ENCODE data around the gene ZNF90.
"Not testable (repeated sequence)": the region's sequence is repeated elsewhere in the genome, so short reads cannot be mapped to it uniquely, and the experiment has no call there.

The ZNF90 gene

GRCh38 chr19:20107301-20107700, 29.5 kb downstream of the ZNF90 start:
- DNase-seq = no peak

DNA sequence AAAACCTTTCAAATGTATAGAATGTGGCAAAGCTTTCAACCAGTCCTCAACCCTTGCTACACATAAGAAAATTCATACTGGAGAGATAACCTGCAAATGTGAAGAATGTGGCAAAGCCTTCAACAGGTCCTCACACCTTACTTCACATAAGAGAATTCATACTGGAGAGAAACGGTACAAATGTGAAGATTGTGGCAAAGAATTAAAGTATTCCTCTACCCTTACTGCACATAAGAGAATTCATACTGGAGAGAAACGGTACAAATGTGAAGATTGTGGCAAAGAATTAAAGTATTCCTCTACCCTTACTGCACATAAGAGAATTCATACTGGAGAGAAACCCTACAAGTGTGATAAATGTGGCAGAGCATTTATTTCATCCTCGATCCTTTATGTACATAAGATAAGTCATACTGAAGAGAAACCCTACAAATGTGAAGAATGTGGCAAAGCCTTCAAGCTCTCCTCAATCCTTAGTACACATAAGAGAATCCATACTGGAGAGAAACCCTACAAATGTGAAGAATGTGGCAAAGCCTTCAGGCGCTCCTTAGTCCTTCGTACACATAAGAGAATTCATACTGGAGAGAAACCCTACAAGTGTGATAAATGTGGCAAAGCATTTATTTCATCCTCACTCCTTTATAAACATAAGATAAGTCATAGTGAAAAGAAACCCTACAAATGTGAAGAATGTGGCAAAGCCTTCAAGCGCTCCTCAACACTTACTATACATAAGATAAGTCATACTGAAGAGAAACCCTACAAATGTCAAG, 40.5 kb downstream of the ZNF90 start:
- not testable (repeated sequence) for DNase-seq

GRCh38 chr19:20124879-20125278, 47.1 kb downstream of the ZNF90 start:
- DNase-seq = no peak

DNA sequence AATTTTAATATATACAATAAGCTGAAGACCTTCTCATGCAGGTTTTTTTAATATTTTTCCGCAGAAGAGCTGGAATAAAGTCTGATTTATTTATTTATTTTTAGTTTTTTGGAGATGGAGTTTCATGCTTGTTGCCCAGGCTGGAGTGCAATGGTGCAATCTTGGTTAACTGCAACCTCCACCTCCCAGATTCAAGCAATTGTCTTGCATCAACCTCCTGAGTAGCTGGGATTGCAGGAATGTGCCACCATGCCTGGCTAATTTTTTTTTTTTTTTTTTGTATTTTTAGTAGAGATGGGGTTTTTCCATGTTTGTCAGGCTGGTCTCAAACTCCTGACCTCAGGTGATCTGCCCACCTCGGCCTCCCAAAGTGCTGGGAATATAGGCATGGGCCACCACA, 55.1 kb downstream of the ZNF90 start:
- DNase-seq = not testable (repeated sequence)

- DNase-seq = not testable (repeated sequence)
These were observed 59.9 kb downstream of the ZNF90 start for GRCh38 chr19:20137714-20138113.

DNA sequence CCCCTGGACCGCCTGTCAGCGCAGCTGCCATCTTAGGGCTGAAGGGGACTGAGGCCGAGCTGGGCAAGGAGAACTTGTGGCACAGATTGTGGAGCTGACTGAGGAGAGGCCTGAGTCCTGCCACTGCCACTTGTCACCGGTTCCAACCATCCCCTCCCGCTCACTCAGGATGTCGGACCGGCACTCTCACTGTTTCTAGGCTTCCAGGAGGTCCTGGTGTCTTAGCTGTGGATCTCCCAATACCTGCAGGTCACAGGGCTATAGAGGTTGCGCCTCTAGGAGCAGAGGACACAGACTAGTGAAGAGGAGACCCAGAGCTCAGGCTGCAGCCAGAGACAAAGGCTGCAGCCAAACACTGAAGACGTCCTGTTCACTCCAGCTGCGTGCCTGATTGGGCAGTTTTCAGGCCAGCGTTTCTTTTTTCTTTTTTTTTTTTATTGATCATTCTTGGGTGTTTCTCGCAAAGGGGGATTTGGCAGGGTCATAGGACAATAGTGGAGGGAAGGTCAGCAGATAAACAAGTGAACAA, 73.9 kb downstream of the ZNF90 start:
- DNase-seq = no peak

GRCh38 chr19:20152506-20152905, 74.7 kb downstream of the ZNF90 start:
- not testable (repeated sequence) for DNase-seq

DNA sequence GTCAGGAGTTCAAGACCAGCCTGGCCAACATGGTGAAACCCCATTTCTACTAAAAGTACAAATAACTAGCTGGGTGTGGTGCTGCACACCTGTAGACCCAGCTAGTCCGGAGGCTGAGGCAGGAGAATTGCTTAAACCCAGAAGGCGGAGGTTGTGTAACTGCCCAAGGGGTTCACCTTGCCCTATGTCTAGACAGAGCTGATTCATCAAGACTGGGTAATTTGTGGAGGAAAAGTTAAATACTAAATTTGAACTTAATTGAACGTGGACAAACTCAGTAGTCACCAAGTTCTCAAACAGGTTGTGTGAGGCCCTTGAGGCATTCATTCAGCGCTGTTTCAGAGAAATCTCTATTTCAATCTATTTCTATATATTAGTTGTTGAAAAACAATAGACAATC, 75.5 kb downstream of the ZNF90 start:
- no peak for DNase-seq

DNA sequence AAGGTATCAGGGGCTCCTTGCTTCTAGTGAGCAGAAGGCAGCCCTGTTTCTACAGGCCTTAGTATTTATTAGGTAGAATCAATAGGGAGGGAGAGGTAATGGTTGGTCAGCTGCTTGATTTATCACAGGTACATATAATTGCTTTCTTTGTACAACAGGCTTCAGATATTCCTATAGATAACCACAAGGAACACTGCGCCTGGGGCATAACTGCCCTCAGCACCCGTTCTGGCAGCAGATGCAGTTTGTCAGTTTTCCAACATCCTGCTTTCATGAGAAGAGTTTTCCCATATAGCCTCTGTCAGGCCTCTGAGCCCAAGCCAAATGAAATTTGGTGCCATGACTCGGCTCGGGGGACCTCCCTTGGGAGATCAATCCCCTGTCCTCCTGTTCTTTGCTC, 76.8 kb downstream of the ZNF90 start:
- DNase-seq = no peak

GRCh38 chr19:20162821-20163220, 85.0 kb downstream of the ZNF90 start:
- DNase-seq = no peak

DNA sequence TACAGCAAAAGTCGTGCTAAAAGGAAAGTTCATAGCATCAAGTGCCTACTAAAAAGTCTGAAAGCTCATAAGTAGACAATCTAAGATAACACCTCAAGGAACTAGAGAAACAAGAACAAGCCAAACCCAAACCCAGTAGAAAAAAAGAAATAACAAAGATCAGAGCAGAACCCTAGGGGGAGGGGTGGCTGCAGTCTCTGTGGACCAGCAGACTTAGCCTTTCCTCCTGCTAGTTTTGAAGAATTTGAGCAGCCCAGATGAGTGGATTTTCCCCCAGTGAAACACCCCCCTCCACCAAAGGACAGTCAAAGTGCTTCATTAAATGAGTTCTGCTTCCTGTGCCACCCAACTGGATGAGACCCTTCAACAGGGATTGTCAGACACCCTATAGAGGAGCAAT, 86.7 kb downstream of the ZNF90 start:
- no peak for DNase-seq

DNA sequence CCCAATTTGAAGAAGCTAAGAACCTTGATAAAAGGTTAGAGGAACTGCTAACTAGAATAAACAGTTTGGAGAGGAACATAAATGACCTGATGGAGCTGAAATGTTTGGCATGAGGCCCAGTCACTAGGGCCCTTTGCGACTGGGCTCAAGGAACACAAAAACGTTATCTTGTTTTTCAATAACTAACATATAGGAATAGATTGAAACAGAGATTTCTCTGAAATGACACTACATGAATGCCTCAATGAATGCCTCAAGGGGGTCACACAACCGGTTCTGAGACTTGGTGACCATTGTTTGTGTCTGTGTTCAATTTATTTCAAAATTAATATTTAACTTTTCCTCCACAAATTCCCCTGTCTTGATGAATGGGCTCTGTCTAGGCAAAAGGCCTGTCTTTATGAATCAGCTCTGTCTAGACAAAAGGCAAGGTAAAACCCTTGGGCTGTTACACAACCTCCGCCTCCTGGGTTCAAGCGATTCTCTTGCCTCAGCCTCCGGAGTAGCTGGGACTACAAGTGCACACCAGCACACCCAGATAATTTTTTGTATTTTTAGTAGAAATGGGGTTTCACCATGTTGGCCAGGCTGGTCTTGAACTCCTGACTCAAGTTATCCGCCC, 88.3 kb downstream of the ZNF90 start:
- no peak for DNase-seq

- no peak for DNase-seq
These were observed 89.3 kb downstream of the ZNF90 start, which contains the start of gene ZNF486 for GRCh38 chr19:20167020-20167644. Gene ZNF486, plus strand, starts transcription at chr19:20167214. Its CDS starts 117 bp downstream, at chr19:20167331.

DNA sequence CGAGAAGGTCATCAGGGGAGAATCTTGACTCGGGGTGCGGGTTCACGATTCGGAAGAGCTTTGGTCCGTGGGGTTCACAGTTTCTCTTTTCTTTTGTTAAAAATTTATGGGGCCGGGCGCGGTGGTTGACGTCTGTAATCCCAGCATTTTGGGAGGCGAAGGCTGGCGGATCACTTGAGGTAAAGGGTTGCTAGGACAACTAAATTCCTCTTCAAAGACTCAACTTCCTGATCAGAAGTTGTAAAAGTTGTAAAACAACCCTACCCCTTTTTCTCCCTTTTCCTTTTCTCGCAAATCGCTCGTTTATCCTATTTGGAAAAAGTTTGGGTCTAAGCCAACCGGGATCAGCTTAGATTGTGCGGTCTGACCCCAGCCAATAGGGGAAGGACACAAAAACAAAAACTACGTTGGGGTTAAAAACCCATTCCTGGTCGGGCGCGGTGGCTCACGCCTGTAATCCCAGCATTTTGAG, 89.9 kb downstream of the ZNF90 start:
- no peak for DNase-seq

Data from NCI-H1694 treated with DMSO at 0.1 percent for 48 hours (cell line).